ENCODE data around the gene ERRFI1.

Gene ERRFI1

GRCh38 chr1:8042134-8042533 is 16.0 kb upstream of the ERRFI1 start:
- DNase-seq (ENCODE audit: low read depth) = no peak
- TF ChIP-seq, protein P1, sequence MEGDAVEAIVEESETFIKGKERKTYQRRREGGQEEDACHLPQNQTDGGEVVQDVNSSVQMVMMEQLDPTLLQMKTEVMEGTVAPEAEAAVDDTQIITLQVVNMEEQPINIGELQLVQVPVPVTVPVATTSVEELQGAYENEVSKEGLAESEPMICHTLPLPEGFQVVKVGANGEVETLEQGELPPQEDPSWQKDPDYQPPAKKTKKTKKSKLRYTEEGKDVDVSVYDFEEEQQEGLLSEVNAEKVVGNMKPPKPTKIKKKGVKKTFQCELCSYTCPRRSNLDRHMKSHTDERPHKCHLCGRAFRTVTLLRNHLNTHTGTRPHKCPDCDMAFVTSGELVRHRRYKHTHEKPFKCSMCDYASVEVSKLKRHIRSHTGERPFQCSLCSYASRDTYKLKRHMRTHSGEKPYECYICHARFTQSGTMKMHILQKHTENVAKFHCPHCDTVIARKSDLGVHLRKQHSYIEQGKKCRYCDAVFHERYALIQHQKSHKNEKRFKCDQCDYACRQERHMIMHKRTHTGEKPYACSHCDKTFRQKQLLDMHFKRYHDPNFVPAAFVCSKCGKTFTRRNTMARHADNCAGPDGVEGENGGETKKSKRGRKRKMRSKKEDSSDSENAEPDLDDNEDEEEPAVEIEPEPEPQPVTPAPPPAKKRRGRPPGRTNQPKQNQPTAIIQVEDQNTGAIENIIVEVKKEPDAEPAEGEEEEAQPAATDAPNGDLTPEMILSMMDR (IDR thresholded peaks at IDR 0.05; ENCODE audit: control insufficient read depth, insufficient read depth, low read depth, low read length, missing control alignments) = no peak
- H3K4me3 ChIP-seq (ENCODE audit: control insufficient read depth, low read depth, low read length) = no peak overlapping the region

- peak; percentile 92 for DNase-seq (ENCODE audit: low read depth)
- H3K4me3 ChIP-seq (ENCODE audit: control insufficient read depth, low read depth, low read length) = no peak overlapping the region
- TF ChIP-seq, protein P1 (IDR thresholded peaks at IDR 0.05; ENCODE audit: control insufficient read depth, insufficient read depth, low read depth, low read length, missing control alignments) = no peak
These were observed 14.5 kb upstream of the ERRFI1 start for GRCh38 chr1:8040586-8040985.

GRCh38 chr1:8039071-8039470 is 13.0 kb upstream of the ERRFI1 start:
- no peak for DNase-seq (ENCODE audit: low read depth)
- TF ChIP-seq, protein P1 (IDR thresholded peaks at IDR 0.05; ENCODE audit: control insufficient read depth, insufficient read depth, low read depth, low read length, missing control alignments) = no peak
- H3K4me3 ChIP-seq (ENCODE audit: control insufficient read depth, low read depth, low read length) = no peak overlapping the region

- TF ChIP-seq, protein P1 (IDR thresholded peaks at IDR 0.05; ENCODE audit: control insufficient read depth, insufficient read depth, low read depth, low read length, missing control alignments) = no peak
- no peak overlapping the region for H3K4me3 ChIP-seq (ENCODE audit: control insufficient read depth, low read depth, low read length)
- no peak for DNase-seq (ENCODE audit: low read depth)
These were observed 9.2 kb upstream of the ERRFI1 start for GRCh38 chr1:8035289-8035688.

GRCh38 chr1:8033322-8033721 is 7.2 kb upstream of the ERRFI1 start:
- no peak for DNase-seq (ENCODE audit: low read depth)
- TF ChIP-seq, protein P1 (IDR thresholded peaks at IDR 0.05; ENCODE audit: control insufficient read depth, insufficient read depth, low read depth, low read length, missing control alignments) = no peak

DNA sequence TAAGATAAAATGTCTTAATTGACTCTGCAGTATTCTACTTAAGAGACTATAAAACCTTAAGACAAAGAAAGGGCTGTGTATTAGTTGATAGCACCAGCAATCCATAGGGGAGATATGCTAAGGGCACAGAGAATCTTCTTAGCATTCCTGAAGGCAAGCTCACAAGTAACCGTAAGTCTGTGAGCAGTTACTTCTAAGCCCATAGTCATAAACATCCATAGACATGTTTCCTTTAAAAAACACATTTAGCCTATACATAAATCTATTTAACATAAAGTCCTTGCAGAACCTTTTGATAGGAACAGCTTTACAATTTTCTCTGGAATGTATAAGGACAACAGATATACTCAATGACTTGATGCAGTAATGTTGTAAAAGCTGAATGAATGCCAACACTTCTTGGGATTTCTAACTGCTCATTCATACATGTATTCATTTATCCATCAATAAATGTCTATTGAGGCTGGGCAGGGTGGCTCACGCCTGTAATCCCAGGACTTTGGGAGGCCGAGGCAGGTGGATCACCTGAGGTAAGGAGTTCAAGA is 6.3 kb upstream of the ERRFI1 start:
- no peak overlapping the region for H3K4me3 ChIP-seq (ENCODE audit: control insufficient read depth, low read depth, low read length)
- TF ChIP-seq, protein P1 (IDR thresholded peaks at IDR 0.05; ENCODE audit: control insufficient read depth, insufficient read depth, low read depth, low read length, missing control alignments) = no peak
- DNase-seq (ENCODE audit: low read depth) = no peak

More at GRCh38 chr1:8033322-8033721, 7.2 kb upstream of the ERRFI1 start:
- H3K4me3 ChIP-seq (ENCODE audit: control insufficient read depth, low read depth, low read length) = no peak overlapping the region
